Neuronal stem cell (in vitro differentiated cells): ENCODE data around the gene PPP1R1B.

Source experiments
- DNase-seq: peaks from one replicate; pipeline ENCODE4 v3.0.0-alpha.2; 2013; ENCODE audit warnings: low spot score
- H2AFZ ChIP-seq: one replicate; pipeline ENCODE4 v1.6.1; 2013; ENCODE audit warnings: mild to moderate bottlenecking, low read length, inconsistent platforms
- H2AK5ac ChIP-seq: 2 replicates; pipeline ENCODE4 v1.6.1; 2013; ENCODE audit warnings: low read depth, mild to moderate bottlenecking, inconsistent platforms, low read length, moderate library complexity, mixed read lengths
- H2BK120ac ChIP-seq: 2 replicates; pipeline ENCODE4 v1.6.1; 2013; ENCODE audit warnings: low read depth, mild to moderate bottlenecking, inconsistent platforms, low read length, moderate library complexity, mixed read lengths
- H2BK12ac ChIP-seq: one replicate; pipeline ENCODE4 v1.6.1; 2013; ENCODE audit warnings: low read length, inconsistent platforms
- H2BK15ac ChIP-seq: 2 replicates; pipeline ENCODE4 v1.6.1; 2013; ENCODE audit warnings: mild to moderate bottlenecking, low read length, inconsistent platforms, mixed read lengths
- H2BK5ac ChIP-seq: one replicate; pipeline ENCODE4 v1.6.1; 2013; ENCODE audit warnings: inconsistent platforms, mild to moderate bottlenecking, low read length, moderate library complexity
- H3K14ac ChIP-seq: one replicate; pipeline ENCODE4 v1.6.1; 2013; ENCODE audit warnings: low read length, inconsistent platforms
- H3K18ac ChIP-seq: 2 replicates; pipeline ENCODE4 v1.6.1; 2013; ENCODE audit warnings: low read length, inconsistent platforms
- H3K23ac ChIP-seq: 2 replicates; pipeline ENCODE4 v1.6.1; 2013; ENCODE audit warnings: low read depth, mild to moderate bottlenecking, mixed read lengths, low read length, inconsistent platforms; ENCODE audit not compliant: poor library complexity
- H3K27ac ChIP-seq: replicated peaks from 3 replicates; pipeline ENCODE4 v1.5.1; 2013; ENCODE audit warnings: low read length, inconsistent platforms
- H3K27me3 ChIP-seq, 3 experiments: 2 replicates each; pipeline ENCODE4 v1.6.1; 2013; ENCODE audit warnings: low read length in 3 of 3, mild to moderate bottlenecking in 2 of 3, inconsistent platforms in 1 of 3, low read depth in 1 of 3, mixed read lengths in 1 of 3, moderate library complexity in 1 of 3; ENCODE audit not compliant: control insufficient read depth in 3 of 3, insufficient read depth in 3 of 3
- H3K36me3 ChIP-seq, 2 donors: replicated peaks in 1 of 2; 2 replicates each; pipeline ENCODE4 v1.6.1; 2013; ENCODE audit warnings: low read length in 2 of 2; ENCODE audit not compliant: control insufficient read depth in 2 of 2, insufficient read depth in 2 of 2
- H3K4ac ChIP-seq: 2 replicates; pipeline ENCODE4 v1.6.1; 2013; ENCODE audit warnings: inconsistent platforms, mild to moderate bottlenecking, low read length, moderate library complexity
- H3K4me1 ChIP-seq, 2 donors: 1 replicate in 1 of 2; 2 replicates in 1 of 2; pipeline ENCODE4 v1.6.1; 2013; ENCODE audit warnings: low read length in 2 of 2, low read depth in 1 of 2; ENCODE audit not compliant: control insufficient read depth in 2 of 2, insufficient read depth in 1 of 2
- H3K4me2 ChIP-seq: one replicate; pipeline ENCODE4 v1.6.1; 2013; ENCODE audit warnings: mild to moderate bottlenecking, low read length, inconsistent platforms; ENCODE audit not compliant: insufficient read depth, poor library complexity, severe bottlenecking
- H3K4me3 ChIP-seq, 2 donors: 2 replicates each; pipeline ENCODE4 v1.5.1; 2013; ENCODE audit warnings: low read length in 2 of 2, mild to moderate bottlenecking in 2 of 2, inconsistent platforms in 1 of 2, moderate library complexity in 1 of 2
- H3K79me1 ChIP-seq: one replicate; pipeline ENCODE4 v1.6.1; 2013; ENCODE audit warnings: low read depth, mild to moderate bottlenecking, inconsistent platforms, low read length, moderate library complexity
- H3K9ac ChIP-seq: one replicate; pipeline ENCODE4 v1.6.1; 2013; ENCODE audit warnings: mild to moderate bottlenecking, low read depth, low read length, inconsistent platforms; ENCODE audit not compliant: poor library complexity
- H3K9me3 ChIP-seq, 2 donors: replicated peaks in 1 of 2; 2 replicates each; pipeline versions ENCODE3 to v1.6.1; 2013; ENCODE audit warnings: low read length in 2 of 2, mild to moderate bottlenecking in 2 of 2, inconsistent platforms in 1 of 2, low read depth in 1 of 2, mixed read lengths in 1 of 2, moderate library complexity in 1 of 2; ENCODE audit not compliant: control insufficient read depth in 2 of 2, insufficient read depth in 1 of 2
- H4K8ac ChIP-seq: one replicate; pipeline ENCODE4 v1.6.1; 2013; ENCODE audit warnings: low read depth, mild to moderate bottlenecking, inconsistent platforms, low read length, moderate library complexity
- H4K91ac ChIP-seq: one replicate; pipeline ENCODE4 v1.6.1; 2013; ENCODE audit warnings: low read length, low read depth, mild to moderate bottlenecking, inconsistent platforms; ENCODE audit not compliant: poor library complexity
- WGBS, 2 donors: extraction: QIAGEN DNeasy Blood & Tissue Kit; methylation state at CpG; one replicate each; pipeline ENCODE4 v1.1.7; 2013; ENCODE audit warnings: missing lambda C conversion rate in 2 of 2, mixed read lengths in 1 of 2; ENCODE audit not compliant: insufficient read length in 2 of 2, insufficient replicate concordance in 1 of 2; ENCODE audit errors: extremely low coverage in 2 of 2; 5-methylcytosine and 5-hydroxymethylcytosine counted together

The PPP1R1B gene

DNA sequence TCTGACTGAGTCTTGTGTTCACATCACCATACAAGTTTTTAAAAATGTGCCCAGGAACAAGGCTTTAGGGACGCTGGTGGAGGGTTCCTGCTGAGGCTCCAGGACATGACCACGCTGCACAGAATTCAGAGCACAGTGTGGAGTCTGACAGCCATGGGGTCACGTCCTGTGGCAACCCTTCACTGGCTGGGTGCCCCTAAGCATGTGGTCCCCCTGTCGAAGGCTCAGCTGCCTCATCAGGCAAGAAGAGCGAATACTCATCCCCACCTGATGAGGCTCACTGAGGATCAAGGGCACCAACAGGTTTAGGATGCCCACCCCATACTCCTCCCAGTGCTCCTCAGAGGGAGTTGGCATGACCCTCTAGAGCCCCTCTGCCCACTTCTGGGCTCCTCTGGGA, 47.4 kb downstream of the PPP1R1B start:
- Histone ChIP-seq H3K36me3 (peaks cover 4 to 8% of the 10 kb centered on the region in 2 donors), H3K27ac (no peak overlapping the region), H3K23ac (no peak overlapping the region), H3K79me1 (no peaks in the 10 kb centered on the region), H3K14ac (no peak overlapping the region), H2AFZ (no peak overlapping the region), H3K9ac (peak overlapping the region; percentile 7), H2BK5ac (no peak overlapping the region), H4K91ac (no peak overlapping the region), H4K8ac (no peak overlapping the region), H2BK120ac (no peak overlapping the region), H3K4ac (no peak overlapping the region), H2AK5ac (peak overlapping the region; percentile 23), H2BK15ac (no peak overlapping the region), H2BK12ac (no peak overlapping the region), H3K27me3 (peaks cover 0 to 15% (median 12%) of the 10 kb centered on the region in 3 experiments), H3K4me2 (no peak overlapping the region), H3K9me3 (no peaks in the 10 kb centered on the region), H3K4me3 (no peak overlapping the region), H3K4me1 (no peaks in the 10 kb centered on the region), H3K18ac (no peak overlapping the region)
- no peak for DNase-seq
- WGBS, 2 donors: no CpG with 5 or more reads among the region's 5 CpGs

DNA sequence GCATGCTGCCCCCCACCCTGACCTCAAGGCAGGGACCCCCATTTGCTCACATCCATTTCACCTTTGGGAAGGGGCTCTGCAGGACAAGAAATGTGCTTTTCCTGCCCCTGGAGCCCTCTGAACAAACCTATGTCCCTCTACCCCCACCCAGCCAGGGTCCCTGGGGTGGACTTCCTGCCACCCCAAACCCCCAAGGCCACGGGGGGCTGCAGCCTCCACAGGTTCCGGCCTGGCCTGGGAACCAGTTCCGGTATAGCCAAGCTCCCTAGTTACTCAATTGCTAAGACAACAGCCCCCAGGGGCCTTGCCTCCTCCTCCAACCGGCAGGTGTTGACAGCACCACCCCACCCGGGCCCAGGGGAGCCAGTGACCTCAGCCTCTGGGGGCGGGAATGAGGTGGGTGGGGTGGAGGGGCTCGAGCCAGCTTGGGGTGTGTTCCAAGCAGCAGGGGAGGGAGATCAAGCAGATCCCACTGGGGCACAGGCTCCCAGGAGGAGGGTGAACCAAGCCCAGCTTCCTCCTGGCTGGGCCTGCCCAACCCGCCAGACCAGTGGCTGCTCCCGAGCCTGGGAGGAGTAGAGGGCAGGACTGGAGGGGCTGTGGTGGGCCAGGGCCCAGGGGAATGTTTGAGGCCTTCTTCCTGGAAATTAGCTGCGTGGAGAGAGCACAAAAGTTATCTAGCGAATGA, 48.1 kb downstream of the PPP1R1B start:
- H2AFZ ChIP-seq: no peak overlapping the region
- no peaks in the 10 kb centered on the region for H3K9me3 ChIP-seq
- H3K27me3 ChIP-seq: peaks cover 0 to 8% (median 7%) of the 10 kb centered on the region in 3 experiments
- no peak overlapping the region for H3K27ac ChIP-seq
- no peak overlapping the region for H3K9ac ChIP-seq
- H2AK5ac ChIP-seq: peak overlapping the region; percentile 23
- H2BK12ac ChIP-seq: no peak overlapping the region
- no peak overlapping the region for H2BK120ac ChIP-seq
- no peak overlapping the region for H3K14ac ChIP-seq
- no peak overlapping the region for H3K23ac ChIP-seq
- no peak overlapping the region for H3K4ac ChIP-seq
- H3K79me1 ChIP-seq: no peaks in the 10 kb centered on the region
- no peak overlapping the region for H3K18ac ChIP-seq
- WGBS, 2 donors: no CpG with 5 or more reads among the region's 11 CpGs
- peaks cover 4 to 8% of the 10 kb centered on the region in 2 donors for H3K36me3 ChIP-seq
- H3K4me1 ChIP-seq: no peaks in the 10 kb centered on the region
- H2BK5ac ChIP-seq: no peak overlapping the region
- H3K4me3 ChIP-seq: no peak overlapping the region
- no peak overlapping the region for H4K8ac ChIP-seq
- DNase-seq: no peak
- H2BK15ac ChIP-seq: no peak overlapping the region
- H3K4me2 ChIP-seq: no peak overlapping the region
- no peak overlapping the region for H4K91ac ChIP-seq

DNA sequence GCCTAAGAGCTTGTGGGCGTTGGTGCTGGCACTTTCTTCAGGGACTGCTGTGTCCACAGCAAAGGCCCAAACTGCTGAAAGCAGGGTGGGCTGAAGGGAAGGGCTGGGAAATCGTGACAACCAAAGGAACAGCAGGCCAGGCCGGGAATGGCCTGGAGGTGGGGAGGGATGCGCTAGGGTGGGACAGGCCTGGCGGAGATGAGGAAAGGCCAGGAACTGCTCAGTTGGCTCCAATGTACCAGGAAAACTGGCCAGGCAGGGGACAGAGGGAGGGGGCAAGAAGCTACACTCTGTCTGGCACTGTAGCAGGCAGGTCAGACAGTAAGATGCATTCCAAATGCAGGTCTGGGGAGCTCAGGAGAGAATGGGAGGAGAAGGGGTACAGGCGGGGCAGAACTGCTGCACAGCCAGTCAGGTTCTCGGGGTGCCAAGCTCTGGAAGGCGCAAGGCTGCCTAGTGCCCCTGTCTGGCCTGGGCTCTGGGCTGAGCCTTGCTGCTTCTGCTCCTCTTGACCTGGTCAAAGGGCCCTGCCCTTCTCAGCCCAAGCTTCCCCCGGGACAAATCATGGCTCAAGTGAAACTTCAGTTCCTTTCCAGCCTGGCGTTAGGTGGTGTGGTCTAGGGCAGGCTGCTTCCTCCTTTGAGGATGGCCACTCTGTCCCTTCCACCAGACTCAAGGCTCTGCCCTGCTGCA, 48.8 kb downstream of the PPP1R1B start:
- Histone ChIP-seq H2AK5ac (no peak overlapping the region), H3K14ac (no peak overlapping the region), H3K18ac (no peak overlapping the region), H2BK120ac (no peak overlapping the region), H4K8ac (no peak overlapping the region), H2BK5ac (peak overlapping the region; percentile 71), H2AFZ (no peak overlapping the region), H4K91ac (no peak overlapping the region), H3K79me1 (no peaks in the 10 kb centered on the region), H3K9ac (no peak overlapping the region), H3K9me3 (no peaks in the 10 kb centered on the region), H2BK15ac (no peak overlapping the region), H3K4ac (no peak overlapping the region), H3K4me3 (no peak overlapping the region), H3K27me3 (peaks cover 0 to 3% (median 1%) of the 10 kb centered on the region in 3 experiments), H3K36me3 (peaks cover 4 to 8% of the 10 kb centered on the region in 2 donors), H3K4me1 (no peaks in the 10 kb centered on the region), H3K23ac (no peak overlapping the region), H2BK12ac (no peak overlapping the region), H3K4me2 (no peak overlapping the region), H3K27ac (no peak overlapping the region)
- no peak for DNase-seq
- no CpG with 5 or more reads among the region's 10 CpGs for WGBS, 2 donors

GRCh38 chr17:39676198-39676819, 49.6 kb downstream of the PPP1R1B start:
- Histone ChIP-seq H4K8ac (no peak overlapping the region), H3K18ac (no peak overlapping the region), H2AK5ac (no peak overlapping the region), H3K4me2 (no peak overlapping the region), H2AFZ (no peak overlapping the region), H3K36me3 (peaks cover 4 to 12% of the 10 kb centered on the region in 2 donors), H4K91ac (no peak overlapping the region), H3K14ac (no peak overlapping the region), H3K27ac (no peak overlapping the region), H3K9ac (no peak overlapping the region), H3K9me3 (no peaks in the 10 kb centered on the region), H3K4me3 (no peak overlapping the region), H2BK120ac (no peak overlapping the region), H2BK15ac (no peak overlapping the region), H3K79me1 (no peaks in the 10 kb centered on the region), H3K23ac (no peak overlapping the region), H3K4ac (no peak overlapping the region), H2BK12ac (no peak overlapping the region), H3K27me3 (no peaks in the 10 kb centered on the region), H2BK5ac (peak overlapping the region; percentile 71), H3K4me1 (no peaks in the 10 kb centered on the region)
- WGBS, 2 donors: no CpG with 5 or more reads among the region's 7 CpGs
- no peak for DNase-seq
